Middle frontal gyrus (tissue), 1 donor: Measurements from ENCODE around the gene TPSB2.

Source experiments
- DNase-seq: peaks from one replicate; pipeline ENCODE4 v3.0.0-alpha.2; 2015; ENCODE audit warnings: low spot score; ENCODE audit errors: extremely low spot score

Gene TPSB2

DNA sequence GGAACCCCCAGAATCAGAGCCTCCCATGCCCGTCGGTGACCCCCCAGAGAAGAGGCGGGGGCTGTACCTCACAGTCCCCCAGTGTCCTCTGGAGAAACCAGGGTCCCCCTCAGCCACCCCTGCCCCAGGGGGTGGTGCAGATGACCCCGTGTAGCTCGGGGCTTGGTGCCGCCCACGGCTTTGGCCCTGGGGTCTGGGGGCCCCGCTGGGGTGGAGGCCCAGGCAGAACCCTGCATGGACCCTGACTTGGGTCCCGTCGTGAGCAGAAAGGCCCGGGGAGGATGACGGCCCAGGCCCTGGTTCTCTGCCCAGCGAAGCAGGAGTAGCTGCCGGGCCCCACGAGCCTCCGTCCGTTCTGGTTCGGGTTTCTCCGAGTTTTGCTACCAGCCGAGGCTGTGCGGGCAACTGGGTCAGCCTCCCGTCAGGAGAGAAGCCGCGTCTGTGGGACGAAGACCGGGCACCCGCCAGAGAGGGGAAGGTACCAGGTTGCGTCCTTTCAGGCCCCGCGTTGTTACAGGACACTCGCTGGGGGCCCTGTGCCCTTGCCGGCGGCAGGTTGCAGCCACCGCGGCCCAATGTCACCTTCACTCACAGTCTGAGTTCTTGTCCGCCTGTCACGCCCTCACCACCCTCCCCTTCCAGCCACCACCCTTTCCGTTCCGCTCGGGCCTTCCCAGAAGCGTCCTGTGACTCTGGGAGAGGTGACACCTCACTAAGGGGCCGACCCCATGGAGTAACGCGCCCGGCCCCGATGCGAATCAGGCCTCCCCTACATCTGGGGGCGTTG lies 8.9 kb downstream of the TPSB2 start:
- no peak for DNase-seq

DNA sequence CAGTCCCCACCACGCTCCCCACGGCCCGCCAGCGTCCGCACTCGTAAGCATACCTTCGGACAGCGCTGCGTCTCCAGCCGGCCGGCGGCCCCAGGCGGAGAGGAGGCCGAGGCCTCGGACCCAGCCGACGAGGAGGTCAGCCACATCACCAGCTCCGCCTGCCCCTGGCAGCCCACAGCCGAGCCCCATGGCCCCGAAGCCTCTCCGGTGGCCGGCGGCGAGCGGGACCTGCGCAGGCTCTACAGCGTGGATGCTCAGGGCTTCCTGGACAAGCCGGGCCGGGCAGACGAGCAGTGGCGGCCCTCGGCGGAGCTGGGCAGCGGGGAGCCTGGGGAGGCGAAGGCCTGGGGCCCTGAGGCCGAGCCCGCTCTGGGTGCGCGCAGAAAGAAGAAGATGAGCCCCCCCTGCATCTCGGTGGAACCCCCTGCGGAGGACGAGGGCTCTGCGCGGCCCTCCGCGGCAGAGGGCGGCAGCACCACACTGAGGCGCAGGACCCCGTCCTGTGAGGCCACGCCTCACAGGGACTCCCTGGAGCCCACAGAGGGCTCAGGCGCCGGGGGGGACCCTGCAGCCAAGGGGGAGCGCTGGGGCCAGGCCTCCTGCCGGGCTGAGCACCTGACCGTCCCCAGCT lies 9.8 kb downstream of the TPSB2 start:
- DNase-seq, result no peak

DNA sequence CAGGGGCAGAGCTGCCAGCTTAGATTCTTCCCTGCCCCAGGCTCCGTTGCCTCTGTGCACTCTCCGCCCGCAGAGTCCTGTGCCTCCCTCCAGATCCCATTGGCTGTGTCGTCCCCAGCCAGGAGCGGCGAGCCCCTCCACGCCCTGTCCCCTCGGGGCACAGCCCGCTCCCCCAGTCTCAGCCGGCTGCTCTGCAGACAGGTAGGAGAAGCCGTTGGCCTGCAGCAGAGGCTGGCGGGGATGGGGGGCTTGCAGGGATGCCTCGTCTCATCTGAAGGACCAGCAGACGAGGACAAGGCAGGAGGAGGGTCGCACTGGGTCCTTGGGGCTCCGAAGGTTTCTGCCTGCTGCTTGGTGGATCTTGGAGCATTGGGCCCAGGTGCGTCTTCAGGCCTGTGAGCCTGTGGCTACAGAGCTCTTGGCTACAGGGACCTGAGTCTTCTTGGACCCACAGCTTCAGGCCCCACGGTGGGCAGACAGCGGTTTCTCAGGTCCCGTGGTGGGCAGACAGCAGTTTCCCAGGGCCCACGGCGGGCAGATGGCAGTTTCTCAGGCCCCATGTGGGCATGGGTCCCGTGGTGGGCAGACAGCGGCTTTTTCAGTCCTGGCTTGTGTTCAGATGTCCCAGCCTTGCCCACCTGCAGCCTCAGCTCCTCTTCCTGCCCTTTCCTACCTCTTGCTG lies 10.9 kb downstream of the TPSB2 start:
- no peak for DNase-seq

DNA sequence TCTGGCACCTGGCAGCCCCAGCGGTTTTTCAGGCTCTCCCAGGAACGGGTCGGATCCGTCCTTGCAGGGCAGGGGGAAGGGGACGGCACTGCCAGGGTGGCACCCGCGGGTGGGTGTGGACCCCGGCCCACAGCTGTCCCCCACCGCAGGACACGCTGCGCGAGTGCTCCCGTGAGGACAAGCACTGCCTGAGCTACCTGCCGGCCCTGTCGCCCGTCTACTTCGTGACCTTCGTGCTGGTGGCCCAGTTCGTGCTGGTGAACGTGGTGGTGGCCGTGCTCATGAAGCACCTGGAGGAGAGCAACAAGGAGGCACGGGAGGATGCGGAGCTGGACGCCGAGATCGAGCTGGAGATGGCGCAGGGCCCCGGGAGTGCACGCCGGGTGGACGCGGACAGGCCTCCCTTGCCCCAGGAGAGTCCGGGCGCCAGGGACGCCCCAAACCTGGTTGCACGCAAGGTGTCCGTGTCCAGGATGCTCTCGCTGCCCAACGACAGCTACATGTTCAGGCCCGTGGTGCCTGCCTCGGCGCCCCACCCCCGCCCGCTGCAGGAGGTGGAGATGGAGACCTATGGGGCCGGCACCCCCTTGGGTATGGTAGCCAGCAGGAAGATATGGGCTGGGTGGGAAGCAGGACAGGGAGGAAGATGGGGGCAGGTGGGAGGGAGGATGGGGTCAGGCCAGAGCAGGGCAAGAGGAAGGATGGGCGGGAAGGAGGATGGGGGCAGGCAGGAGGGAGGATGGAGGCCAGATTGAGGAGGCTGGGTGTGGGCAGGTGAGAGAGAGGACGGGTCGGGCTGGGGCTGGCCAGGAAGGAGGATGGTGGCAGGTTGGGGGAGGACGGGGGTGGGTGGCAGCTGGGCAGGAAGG lies 11.7 kb downstream of the TPSB2 start:
- no peak for DNase-seq

DNA sequence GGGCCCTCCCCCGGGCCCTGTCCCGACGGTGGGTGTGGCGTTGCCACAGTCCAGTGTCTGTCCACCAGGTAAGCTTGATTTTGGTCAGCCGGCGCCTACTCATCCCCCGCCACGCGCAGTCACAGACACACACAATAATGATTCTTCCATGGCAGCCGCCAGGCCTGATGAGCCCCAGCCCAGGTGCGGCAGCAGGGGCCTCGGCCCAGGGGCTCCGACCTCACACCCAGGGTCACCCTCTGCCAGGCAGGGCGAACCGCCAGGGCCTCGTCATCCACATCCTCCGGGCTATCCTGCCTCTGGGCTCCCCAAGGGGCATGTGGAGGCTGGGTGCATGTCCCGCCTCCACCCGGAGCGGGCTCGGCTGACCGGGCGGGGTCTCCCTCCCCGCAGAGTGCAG lies 12.5 kb downstream of the TPSB2 start:
- no peak for DNase-seq

DNA sequence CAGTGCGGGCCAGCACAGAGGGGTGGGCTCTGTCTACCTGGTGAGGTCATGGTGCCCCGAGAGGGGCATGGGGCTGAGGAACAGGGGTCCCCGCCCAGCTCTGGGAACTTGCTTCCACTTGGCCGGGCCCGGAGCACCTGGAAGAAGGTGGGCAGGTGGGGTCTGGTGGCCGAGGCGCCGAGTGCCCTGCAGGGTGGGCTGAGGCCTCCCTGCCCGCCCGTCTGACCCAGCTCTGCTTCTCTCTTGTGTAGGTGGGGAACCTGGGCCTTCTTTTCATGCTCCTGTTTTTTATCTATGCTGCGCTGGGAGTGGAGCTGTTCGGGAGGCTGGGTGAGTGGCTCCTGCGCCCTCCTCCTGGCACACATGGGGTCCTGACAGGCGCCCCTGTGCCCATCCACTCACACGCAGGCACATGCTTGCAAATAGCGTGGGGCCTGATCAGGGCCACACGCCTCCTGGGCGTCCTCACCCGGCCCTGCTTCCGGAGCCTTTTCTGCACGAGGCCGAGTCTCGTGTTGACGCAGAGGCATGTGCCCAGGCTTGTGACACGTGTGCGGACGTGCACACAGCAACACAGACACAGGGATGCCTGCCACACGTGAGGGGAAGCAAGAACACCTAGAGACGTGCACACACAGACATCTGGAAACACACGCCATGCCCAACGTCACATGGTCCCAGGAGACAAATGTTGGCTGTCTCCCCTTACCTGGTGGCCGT lies 13.1 kb downstream of the TPSB2 start:
- no peak for DNase-seq

DNA sequence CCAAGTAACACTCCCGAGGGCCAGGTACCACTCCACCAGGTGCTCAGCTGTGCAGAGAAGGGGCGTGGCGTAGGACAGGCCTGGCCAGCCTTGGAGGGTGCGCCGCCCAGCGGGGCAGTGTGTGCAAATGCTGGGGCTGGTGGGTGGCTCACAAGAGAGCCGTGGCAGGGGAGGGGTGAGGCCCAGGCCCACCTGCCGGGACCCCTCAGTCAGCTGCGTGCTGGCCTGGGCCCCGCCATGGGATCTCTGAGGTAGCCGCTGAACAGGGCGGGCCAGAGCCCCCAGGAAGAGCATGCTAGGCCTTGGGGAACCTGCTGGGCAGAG lies 13.7 kb downstream of the TPSB2 start:
- DNase-seq, result no peak

DNA sequence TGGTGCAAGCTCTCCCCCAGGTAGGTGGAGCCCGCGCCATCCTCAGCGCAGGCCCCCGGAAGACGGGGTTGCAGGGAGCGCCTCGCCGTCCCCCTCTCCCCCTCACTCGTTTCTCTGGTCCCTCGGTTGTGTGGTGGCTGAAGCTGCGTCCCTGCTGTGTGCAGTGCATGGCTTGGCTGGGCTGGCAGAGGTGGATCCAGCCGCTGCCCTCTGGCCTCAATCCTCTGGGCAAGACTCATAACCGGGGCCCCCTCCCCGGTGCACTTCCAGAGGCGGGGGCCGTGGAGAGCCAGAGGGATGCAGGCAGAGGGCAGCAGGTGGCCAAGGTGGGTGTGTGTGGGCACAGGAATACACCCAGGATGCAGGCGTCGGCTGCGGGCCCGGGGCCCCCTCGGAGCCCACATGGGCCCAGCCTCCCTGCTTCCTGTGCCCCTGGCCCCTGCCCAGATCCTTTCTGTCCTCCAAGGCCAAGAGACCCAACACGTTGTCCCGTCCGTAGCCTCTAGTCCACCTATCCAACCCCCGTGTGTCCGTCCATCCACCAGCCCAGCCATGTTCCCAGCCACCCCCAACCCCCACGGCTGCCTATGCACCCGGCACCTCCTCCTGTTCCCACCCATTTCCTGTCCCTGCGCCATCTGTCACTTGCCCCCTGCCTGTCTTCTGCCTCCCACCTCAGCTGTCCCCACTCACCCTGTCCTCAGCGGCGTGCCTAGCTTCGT lies 14.2 kb downstream of the TPSB2 start:
- no peak for DNase-seq

DNA sequence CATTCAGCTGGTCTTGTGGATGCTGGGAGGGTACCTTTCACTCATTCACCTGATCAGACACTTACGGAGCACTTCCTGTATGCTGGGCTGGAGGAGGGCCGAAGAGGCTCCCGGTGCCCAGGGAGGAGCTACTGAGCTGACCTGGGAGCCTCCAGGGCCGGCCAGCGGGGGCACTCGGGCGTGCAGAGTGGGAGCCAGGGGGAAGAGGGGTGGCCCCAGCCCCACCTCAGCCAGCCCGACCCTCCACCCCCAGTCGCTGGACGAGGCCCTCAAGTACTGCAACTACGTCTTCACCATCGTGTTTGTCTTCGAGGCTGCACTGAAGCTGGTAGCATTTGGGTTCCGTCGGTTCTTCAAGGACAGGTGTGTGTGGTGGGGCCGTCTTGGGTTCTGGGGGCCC lies 15.3 kb downstream of the TPSB2 start:
- DNase-seq, result no peak

DNA sequence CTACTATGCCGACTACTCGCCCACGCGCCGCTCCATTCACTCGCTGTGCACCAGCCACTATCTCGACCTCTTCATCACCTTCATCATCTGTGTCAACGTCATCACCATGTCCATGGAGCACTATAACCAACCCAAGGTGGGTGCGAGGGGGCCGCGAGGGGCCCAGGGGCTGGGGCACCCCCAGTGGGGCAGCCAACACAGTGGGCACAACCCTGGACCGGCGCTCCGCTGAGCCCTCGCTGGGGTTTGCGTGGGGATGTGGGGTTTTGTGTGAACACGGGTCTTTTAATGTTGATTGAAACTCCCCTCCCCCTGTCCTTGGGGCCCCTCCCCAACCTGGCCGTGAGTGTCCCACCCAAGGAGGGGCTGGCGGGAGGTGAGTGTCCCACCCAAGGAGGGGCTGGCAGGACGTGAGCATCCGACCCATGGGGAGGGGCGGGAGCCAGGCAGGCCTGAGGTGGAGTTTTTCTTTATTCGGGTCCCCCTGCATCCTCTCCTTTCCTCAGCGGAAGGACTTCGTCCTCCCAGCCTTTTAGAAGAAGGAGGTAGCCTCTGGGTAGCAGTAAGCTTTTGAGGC lies 16.1 kb downstream of the TPSB2 start:
- DNase-seq, result no peak

DNA sequence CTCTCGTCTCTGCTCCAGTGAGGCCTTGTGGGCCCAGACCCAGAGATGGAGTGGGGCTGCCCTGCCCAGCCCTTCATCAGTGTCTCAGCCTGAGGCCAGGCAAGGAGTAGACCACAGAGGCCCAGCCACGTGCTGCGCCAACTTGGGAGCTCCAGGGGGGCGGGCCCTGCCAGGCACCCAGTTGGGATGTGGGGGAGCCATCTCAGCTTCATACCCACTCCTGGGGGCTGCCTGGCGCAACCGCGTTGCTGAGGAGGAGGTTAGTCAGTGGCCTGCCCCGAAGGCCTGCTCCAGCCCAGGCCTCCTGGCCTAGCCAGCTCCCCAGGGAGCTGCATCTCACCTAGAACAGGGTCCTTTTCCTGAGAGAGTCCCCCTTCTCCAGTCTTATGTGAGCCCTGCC lies 16.8 kb downstream of the TPSB2 start:
- no peak for DNase-seq

DNA sequence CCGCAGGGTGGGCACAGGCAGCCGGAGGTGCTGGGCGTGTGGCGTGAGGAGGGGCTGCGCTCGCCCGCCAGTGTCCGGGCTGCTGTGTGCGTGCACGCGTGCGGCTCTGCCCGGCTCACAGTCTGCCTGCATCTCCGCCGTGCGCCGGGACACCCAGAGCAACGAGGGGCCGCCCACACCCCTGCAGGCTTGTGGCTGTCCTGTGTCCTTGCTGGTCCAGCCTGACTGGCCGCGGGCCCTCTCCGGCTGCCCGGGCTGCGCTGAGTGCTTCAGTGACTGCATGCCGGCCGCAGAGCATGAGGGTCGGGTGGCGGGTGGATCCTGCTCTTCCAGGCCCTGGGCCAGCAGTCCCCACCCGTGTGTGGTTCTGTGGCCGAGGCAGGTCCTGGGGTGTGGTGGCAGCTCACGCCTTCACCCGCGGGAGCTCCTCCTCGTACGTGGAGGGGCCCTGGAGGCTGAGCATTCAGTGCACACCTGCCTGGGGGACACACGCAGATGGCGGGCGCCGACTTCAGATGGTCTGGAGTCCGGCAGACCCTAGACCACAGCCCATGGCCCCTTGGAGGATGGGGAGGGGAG lies 17.3 kb downstream of the TPSB2 start:
- no peak for DNase-seq

DNA sequence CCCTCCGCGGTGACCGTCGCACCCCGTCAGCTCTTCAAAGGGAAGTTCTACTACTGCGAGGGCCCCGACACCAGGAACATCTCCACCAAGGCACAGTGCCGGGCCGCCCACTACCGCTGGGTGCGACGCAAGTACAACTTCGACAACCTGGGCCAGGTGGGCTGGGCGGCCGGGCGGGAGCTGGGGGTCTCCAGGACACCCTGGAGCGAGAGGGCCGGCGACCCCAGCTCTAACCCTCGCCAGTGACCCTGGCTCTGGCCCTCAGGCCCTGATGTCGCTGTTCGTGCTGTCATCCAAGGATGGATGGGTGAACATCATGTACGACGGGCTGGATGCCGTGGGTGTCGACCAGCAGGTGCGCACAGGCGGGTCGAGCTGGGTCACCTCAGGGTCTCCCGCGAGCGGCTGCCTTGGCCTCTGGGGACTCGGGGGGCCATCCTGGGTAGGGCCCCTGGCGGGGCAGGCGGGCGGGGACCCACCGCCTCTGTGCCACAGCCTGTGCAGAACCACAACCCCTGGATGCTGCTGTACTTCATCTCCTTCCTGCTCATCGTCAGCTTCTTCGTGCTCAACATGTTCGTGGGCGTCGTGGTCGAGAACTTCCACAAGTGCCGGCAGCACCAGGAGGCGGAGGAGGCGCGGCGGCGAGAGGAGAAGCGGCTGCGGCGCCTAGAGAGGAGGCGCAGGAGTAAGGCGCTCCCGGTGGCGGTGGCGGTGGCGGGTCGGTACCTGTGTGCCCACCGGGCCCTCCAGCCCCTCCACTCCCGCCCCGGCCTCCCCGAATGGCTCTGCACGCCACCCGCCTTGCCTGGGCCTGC lies 18.3 kb downstream of the TPSB2 start:
- DNase-seq, result peak; percentile 7

DNA sequence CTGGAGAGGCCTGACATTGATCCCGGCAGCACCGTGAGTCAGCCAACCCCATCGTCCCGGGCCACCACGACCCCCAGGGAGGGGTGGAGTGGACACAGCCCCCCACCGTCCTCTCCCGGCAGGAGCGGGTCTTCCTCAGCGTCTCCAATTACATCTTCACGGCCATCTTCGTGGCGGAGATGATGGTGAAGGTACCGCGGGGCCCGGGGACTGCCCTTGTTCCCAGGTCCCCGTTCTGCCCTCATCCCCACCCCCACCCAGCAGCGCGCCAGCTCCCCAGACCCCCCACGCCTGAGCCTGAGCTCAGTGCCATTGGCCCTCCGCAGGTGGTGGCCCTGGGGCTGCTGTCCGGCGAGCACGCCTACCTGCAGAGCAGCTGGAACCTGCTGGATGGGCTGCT lies 19.5 kb downstream of the TPSB2 start:
- no peak for DNase-seq

DNA sequence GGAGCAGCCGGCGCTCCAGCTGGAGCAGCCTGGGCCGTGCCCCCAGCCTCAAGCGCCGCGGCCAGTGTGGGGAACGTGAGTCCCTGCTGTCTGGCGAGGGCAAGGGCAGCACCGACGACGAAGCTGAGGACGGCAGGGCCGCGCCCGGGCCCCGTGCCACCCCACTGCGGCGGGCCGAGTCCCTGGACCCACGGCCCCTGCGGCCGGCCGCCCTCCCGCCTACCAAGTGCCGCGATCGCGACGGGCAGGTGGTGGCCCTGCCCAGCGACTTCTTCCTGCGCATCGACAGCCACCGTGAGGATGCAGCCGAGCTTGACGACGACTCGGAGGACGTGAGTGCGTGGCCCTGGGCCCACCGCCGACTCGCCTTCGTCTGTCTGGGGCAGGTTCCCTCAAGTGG lies 20.9 kb downstream of the TPSB2 start:
- DNase-seq, result no peak

DNA sequence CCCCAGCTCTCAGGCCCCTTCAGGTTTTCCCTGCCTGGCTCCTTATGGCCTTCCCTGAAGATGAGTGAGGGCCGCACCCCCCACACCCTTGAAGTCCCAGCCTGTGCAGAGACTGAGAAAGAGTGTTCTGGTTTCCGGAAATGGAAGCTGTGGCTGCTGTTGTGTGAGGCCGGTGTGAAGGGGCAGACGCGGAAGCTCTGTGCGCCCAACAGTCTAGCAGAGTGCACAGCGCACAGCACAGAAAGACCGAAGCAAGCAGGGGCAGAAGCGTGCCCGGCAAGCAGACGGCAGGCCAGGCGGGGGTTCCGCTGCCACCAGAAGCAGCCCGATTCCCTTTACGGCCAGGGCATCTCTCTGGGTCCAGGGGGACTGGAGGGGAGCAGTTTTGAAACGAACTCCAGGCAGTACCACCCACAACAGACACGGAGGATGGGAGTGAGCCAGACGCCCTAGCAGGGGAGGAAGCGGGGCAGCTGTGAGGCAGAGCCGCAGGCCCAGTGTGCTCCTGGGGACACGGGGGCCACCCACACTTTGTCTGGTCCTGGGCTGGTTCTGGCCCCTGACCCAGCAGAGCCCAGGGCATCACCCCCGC lies 21.6 kb downstream of the TPSB2 start:
- no peak for DNase-seq

DNA sequence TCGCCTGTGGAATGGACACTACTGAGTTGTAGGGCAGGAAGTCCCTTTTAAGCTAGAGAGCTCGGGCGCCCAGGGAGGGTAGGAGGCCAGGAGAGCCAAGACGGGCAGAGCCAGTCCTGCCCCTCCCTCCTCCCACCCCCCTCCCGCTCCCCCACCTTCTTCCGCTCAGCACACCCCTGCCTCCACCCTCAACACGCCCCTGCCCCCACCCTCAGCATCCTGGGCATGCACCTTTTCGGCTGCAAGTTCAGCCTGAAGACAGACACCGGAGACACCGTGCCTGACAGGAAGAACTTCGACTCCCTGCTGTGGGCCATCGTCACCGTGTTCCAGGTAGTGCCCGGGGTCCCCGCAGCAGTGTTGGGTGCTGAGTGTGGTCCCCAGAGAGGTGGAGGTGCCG lies 23.2 kb downstream of the TPSB2 start:
- no peak for DNase-seq

DNA sequence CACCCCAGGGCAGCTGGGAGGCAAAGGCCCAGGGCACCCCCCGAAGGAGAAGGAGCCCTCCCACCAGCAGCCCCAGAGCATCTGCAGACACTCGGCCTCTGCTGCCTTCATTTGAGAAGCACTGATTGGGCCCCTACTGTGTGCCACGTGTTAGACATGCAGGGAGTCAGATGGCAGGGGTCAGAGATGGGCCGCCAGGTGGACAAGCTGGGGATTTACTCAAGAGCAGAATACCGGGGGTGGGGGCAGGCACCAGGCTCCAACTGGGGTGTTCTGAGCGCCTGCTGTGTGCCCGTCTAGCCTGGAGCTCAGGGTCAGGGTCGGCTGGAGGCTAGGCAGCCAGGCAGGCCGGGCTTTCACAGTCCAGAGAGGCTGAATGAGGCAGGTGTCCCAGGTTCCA lies 23.7 kb downstream of the TPSB2 start:
- DNase-seq, result no peak

DNA sequence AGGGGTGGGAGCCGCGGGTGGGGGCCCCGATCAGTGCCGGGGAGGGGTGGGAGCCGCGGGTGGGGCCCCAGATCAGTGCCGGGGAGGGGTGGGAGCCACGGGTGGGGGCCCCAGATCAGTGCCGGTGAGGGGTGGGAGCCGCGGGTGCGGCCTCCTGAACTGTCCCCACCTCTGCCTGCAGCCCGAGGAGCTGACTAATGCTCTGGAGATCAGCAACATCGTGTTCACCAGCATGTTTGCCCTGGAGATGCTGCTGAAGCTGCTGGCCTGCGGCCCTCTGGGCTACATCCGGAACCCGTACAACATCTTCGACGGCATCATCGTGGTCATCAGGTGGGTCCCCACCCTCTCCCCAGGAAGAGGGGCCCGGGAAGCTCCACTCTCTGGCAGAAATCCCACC lies 25.1 kb downstream of the TPSB2 start:
- no peak for DNase-seq
